Measurements from ENCODE around the gene FMNL2.
"Not testable (repeated sequence)": the region's sequence is repeated elsewhere in the genome, so short reads cannot be mapped to it uniquely, and the experiment has no call there.

Gene FMNL2

GRCh38 chr2:152335016-152335725, at the start of gene FMNL2:
FMNL2 (plus strand) TSS chr2:152335174.
- DNase-seq: peak; percentile 28 to 43

- DNase-seq: no peak
These were observed 42.0 kb upstream of the FMNL2 start for GRCh38 chr2:152292991-152293390.

- DNase-seq: no peak
These were observed 37.3 kb upstream of the FMNL2 start for GRCh38 chr2:152297715-152298114.

GRCh38 chr2:152298754-152299153, 36.2 kb upstream of the FMNL2 start:
- no peak for DNase-seq

- DNase-seq: no peak
These were observed 33.8 kb upstream of the FMNL2 start for GRCh38 chr2:152301131-152301530.

- DNase-seq: no peak
These were observed 31.0 kb upstream of the FMNL2 start for GRCh38 chr2:152303951-152304350.

GRCh38 chr2:152304836-152305235, 30.1 kb upstream of the FMNL2 start:
- DNase-seq: no peak

- DNase-seq: no peak
These were observed 27.1 kb upstream of the FMNL2 start for GRCh38 chr2:152307863-152308262.

GRCh38 chr2:152309352-152310214, 25.4 kb upstream of the FMNL2 start:
- no peak for DNase-seq

GRCh38 chr2:152319822-152320570, 15.0 kb upstream of the FMNL2 start:
- no peak for DNase-seq

- DNase-seq: no peak
These were observed 14.2 kb upstream of the FMNL2 start for GRCh38 chr2:152320814-152321213.

- DNase-seq: no peak
These were observed 12.8 kb upstream of the FMNL2 start for GRCh38 chr2:152322222-152322621.

- not testable (repeated sequence) for DNase-seq
These were observed 9.8 kb upstream of the FMNL2 start for GRCh38 chr2:152325126-152325525.

- no peak for DNase-seq
These were observed 8.3 kb upstream of the FMNL2 start for GRCh38 chr2:152326710-152327109.

- DNase-seq: no peak
These were observed 7.0 kb upstream of the FMNL2 start for GRCh38 chr2:152328013-152328412.

- DNase-seq: no peak
These were observed 4.6 kb upstream of the FMNL2 start for GRCh38 chr2:152330235-152330866.

GRCh38 chr2:152334701-152335015, 316 bp upstream of the FMNL2 start:
- DNase-seq: no peak

GRCh38 chr2:152335726-152336118, 748 bp downstream of the FMNL2 start:
- DNase-seq: no peak

- no peak for DNase-seq
These were observed 1.3 kb downstream of the FMNL2 start for GRCh38 chr2:152336119-152336853.

GRCh38 chr2:152336854-152337510, 2.0 kb downstream of the FMNL2 start:
- DNase-seq: no peak

- DNase-seq: no peak
These were observed 2.5 kb downstream of the FMNL2 start for GRCh38 chr2:152337511-152337903.
